T-cell (primary cell): ENCODE data around the gene CECR2. TPM values are rescaled to one million over a fixed set of nuclear protein-coding genes. Genes with fewer than 3 reads are reported as not detected.

ENCODE experiments used
- ATAC-seq, 4 experiments: fragments of 200-7000 bp in 3 of 4; fragments of 150-1000 bp in 1 of 4; cut with Tn5 transposase; replicated peaks in 1 of 4; 1 replicate in 3 of 4; 2 replicates in 1 of 4; pipeline ENCODE4 v1.10.0; 2021; ENCODE audit warnings: moderate library complexity in 3 of 4, mild to moderate bottlenecking in 2 of 4, moderate number of reproducible peaks in 1 of 4
- CTCF ChIA-PET, 2 donors: fragments of 300-600 bp; sonication (Branson Sonifier 250); formaldehyde crosslinking; loops; one replicate each; lab custom pipeline; 2022; ENCODE audit warnings: antibody characterized with exemption in 2 of 2; lab: Charles Lee
- POLR2A ChIA-PET, 2 donors: fragments of 300-600 bp; sonication (Branson Sonifier 250); formaldehyde crosslinking; loops; one replicate each; lab custom pipeline; 2022; ENCODE audit warnings: antibody characterized with exemption in 2 of 2; lab: Charles Lee
- DNase-seq, 35 experiments: peaks; one replicate each; pipeline versions ENCODE4 v3.0.0 to v3.0.0-alpha.2; 2013 to 2023
- H3K27ac ChIP-seq: one replicate; pipeline ENCODE4 v1.5.1; 2013; ENCODE audit warnings: low read length
- H3K27me3 ChIP-seq, 2 experiments: replicated peaks in 1 of 2; 1 replicate in 1 of 2; 2 replicates in 1 of 2; pipeline versions ENCODE4 v1.6.1 to v1.7.0; 2013; ENCODE audit warnings: low read length in 1 of 2, mixed read lengths in 1 of 2; ENCODE audit not compliant: control insufficient read depth in 2 of 2, insufficient read depth in 2 of 2; ENCODE audit errors: extremely low read depth in 1 of 2
- H3K36me3 ChIP-seq, 2 donors: 1 replicate in 1 of 2; 2 replicates in 1 of 2; pipeline versions ENCODE4 v1.6.1 to v1.7.0; 2013; ENCODE audit warnings: low read length in 1 of 2; ENCODE audit not compliant: control insufficient read depth in 2 of 2, insufficient read depth in 1 of 2; ENCODE audit errors: extremely low read depth in 1 of 2
- H3K4me1 ChIP-seq, 2 experiments: 1 replicate in 1 of 2; 2 replicates in 1 of 2; pipeline versions ENCODE4 v1.6.1 to v1.7.0; 2013; ENCODE audit warnings: low read length in 2 of 2, mixed read lengths in 1 of 2; ENCODE audit not compliant: insufficient read depth in 2 of 2, control insufficient read depth in 1 of 2; ENCODE audit errors: extremely low read depth in 1 of 2
- H3K4me3 ChIP-seq, 2 donors: 1 replicate in 1 of 2; 2 replicates in 1 of 2; pipeline versions ENCODE4 v1.5.1 to v1.7.0; 2013; ENCODE audit warnings: mild to moderate bottlenecking in 2 of 2, low read length in 1 of 2, moderate library complexity in 1 of 2; ENCODE audit not compliant: control insufficient read depth in 1 of 2; ENCODE audit errors: extremely low read depth in 1 of 2
- H3K9me3 ChIP-seq: 2 replicates; pipeline ENCODE4 v1.7.0; 2013
- H3K27ac Mint-ChIP-seq, 2 donors: one replicate each; pipeline ENCODE4 v1.8.0; 2020 to 2021; ENCODE audit warnings: mild to moderate bottlenecking in 2 of 2, mixed read lengths in 2 of 2
- H3K27me3 Mint-ChIP-seq, 2 donors: one replicate each; pipeline ENCODE4 v1.8.0; 2021 to 2022; ENCODE audit warnings: mixed read lengths in 2 of 2
- H3K36me3 Mint-ChIP-seq: one replicate; pipeline ENCODE4 v1.8.0; 2021; ENCODE audit warnings: mixed read lengths
- H3K4me1 Mint-ChIP-seq, 3 donors: one replicate each; pipeline ENCODE4 v1.8.0; 2020 to 2022; ENCODE audit warnings: mixed read lengths in 3 of 3, mild to moderate bottlenecking in 1 of 3
- H3K4me3 Mint-ChIP-seq, 3 donors: one replicate each; pipeline ENCODE4 v1.8.0; 2020 to 2022; ENCODE audit warnings: mild to moderate bottlenecking in 3 of 3, mixed read lengths in 3 of 3, moderate library complexity in 3 of 3
- H3K9me3 Mint-ChIP-seq, 3 donors: one replicate each; pipeline ENCODE4 v1.8.0; 2020 to 2022; ENCODE audit warnings: mixed read lengths in 3 of 3
- WGBS: methylation state at CpG from one replicate; pipeline ENCODE4 v1.1.5; 2013; ENCODE audit warnings: missing lambda C conversion rate; ENCODE audit not compliant: insufficient coverage; 5-methylcytosine and 5-hydroxymethylcytosine counted together
- total RNA-seq, 35 experiments: library from RNA in 6 of 35; stranded (reverse) in 6 of 35; fragments of 120-200 nt in 1 of 35; gene quantifications; one replicate each; pipeline versions ENCODE4 v1.2.1 to v1.2.4 and lab custom pipeline; 2013 to 2026

Gene CECR2
- total RNA-seq, 5 donors from 2014 or later (not counting 1 experiment from before 2014, with no cell fraction given): 0.09 to 1.1 (median 0.50) TPM; not detected in 1

GRCh38 chr22:17460895-17461294 lies 91.6 kb downstream of the CECR2 start:
- Mint-ChIP-seq H3K27ac (no peak overlapping the region), H3K9me3 (no peaks in the 10 kb centered on the region), H3K4me1 (no peaks in the 10 kb centered on the region), H3K27me3 (peaks cover 6 to 8% of the 10 kb centered on the region in 2 donors), H3K4me3 (no peak overlapping the region), H3K36me3 (no peaks in the 10 kb centered on the region)
- H3K36me3 ChIP-seq: no peaks in the 10 kb centered on the region
- POLR2A ChIA-PET: no interaction called here
- no peak for DNase-seq
- CTCF ChIA-PET: no interaction called here
- peaks cover 0 to 5% of the 10 kb centered on the region in 2 experiments for H3K27me3 ChIP-seq
- no peak overlapping the region for H3K27ac ChIP-seq
- H3K4me3 ChIP-seq: no peak overlapping the region
- H3K4me1 ChIP-seq: no peaks in the 10 kb centered on the region
- no peaks in the 10 kb centered on the region for H3K9me3 ChIP-seq
- ATAC-seq: no peak
- no CpG with 5 or more reads among the region's 6 CpGs for WGBS

GRCh38 chr22:17470880-17471500 lies 101.7 kb downstream of the CECR2 start:
- Histone ChIP-seq H3K4me3 (no peak overlapping the region), H3K36me3 (no peaks in the 10 kb centered on the region), H3K4me1 (no peaks in the 10 kb centered on the region), H3K27me3 (peaks cover 0 to 10% of the 10 kb centered on the region in 2 experiments), H3K27ac (no peak overlapping the region), H3K9me3 (no peaks in the 10 kb centered on the region)
- Mint-ChIP-seq H3K36me3 (no peaks in the 10 kb centered on the region), H3K4me1 (no peaks in the 10 kb centered on the region), H3K27me3 (peaks cover 40 to 45% of the 10 kb centered on the region in 2 donors), H3K4me3 (no peak overlapping the region), H3K27ac (no peak overlapping the region), H3K9me3 (no peaks in the 10 kb centered on the region)
- DNase-seq: no peak
- CTCF ChIA-PET: no interaction called here
- 86% methylated on average over 2 of the region's 4 CpGs for WGBS
- POLR2A ChIA-PET: no interaction called here
- ATAC-seq: no peak

GRCh38 chr22:17471886-17472535 lies 102.8 kb downstream of the CECR2 start:
- POLR2A ChIA-PET: no interaction called here

GRCh38 chr22:17472932-17473331 lies 103.7 kb downstream of the CECR2 start:
- Mint-ChIP-seq H3K36me3 (no peaks in the 10 kb centered on the region), H3K27me3 (peaks cover 39 to 48% of the 10 kb centered on the region in 2 donors), H3K4me3 (no peak overlapping the region), H3K9me3 (no peaks in the 10 kb centered on the region), H3K27ac (no peak overlapping the region), H3K4me1 (peaks cover 0 to 3% (median 0%) of the 10 kb centered on the region in 3 donors)
- Histone ChIP-seq H3K4me1 (no peaks in the 10 kb centered on the region), H3K27me3 (peaks cover 0 to 12% of the 10 kb centered on the region in 2 experiments), H3K36me3 (no peaks in the 10 kb centered on the region), H3K4me3 (no peak overlapping the region), H3K9me3 (no peaks in the 10 kb centered on the region), H3K27ac (no peak overlapping the region)
- DNase-seq (no peak), ATAC-seq (no peak)
- 83% methylated on average over 1 of the region's 5 CpGs for WGBS
- ChIA-PET POLR2A (no interaction called here), CTCF (interaction anchor here in 1 of 2 donors (0.8 kb wide), 1 partner anchor 264 kb away, joined by 3 read pairs; no protein-coding TSS in a partner anchor)

More at GRCh38 chr22:17471886-17472535, 102.8 kb downstream of the CECR2 start:
- CTCF ChIA-PET: no interaction called here
- Mint-ChIP-seq H3K27me3 (peaks cover 39 to 40% of the 10 kb centered on the region in 2 donors), H3K4me1 (no peaks in the 10 kb centered on the region), H3K4me3 (no peak overlapping the region), H3K36me3 (no peaks in the 10 kb centered on the region), H3K27ac (no peak overlapping the region), H3K9me3 (no peaks in the 10 kb centered on the region)
- H3K4me3 ChIP-seq: no peak overlapping the region
- 100% methylated on average over 3 of the region's 6 CpGs for WGBS
- H3K9me3 ChIP-seq: no peaks in the 10 kb centered on the region
- H3K27me3 ChIP-seq: peaks cover 0 to 9% of the 10 kb centered on the region in 2 experiments
- ATAC-seq (no peak), DNase-seq (no peak)
- no peak overlapping the region for H3K27ac ChIP-seq
- H3K4me1 ChIP-seq: no peaks in the 10 kb centered on the region
- no peaks in the 10 kb centered on the region for H3K36me3 ChIP-seq

- Histone ChIP-seq H3K36me3 (no peaks in the 10 kb centered on the region), H3K9me3 (no peaks in the 10 kb centered on the region), H3K27ac (no peak overlapping the region), H3K27me3 (peaks cover 0 to 10% of the 10 kb centered on the region in 2 experiments), H3K4me1 (no peaks in the 10 kb centered on the region), H3K4me3 (no peak overlapping the region)
- Mint-ChIP-seq H3K27ac (no peak overlapping the region), H3K27me3 (peaks cover 40 to 42% of the 10 kb centered on the region in 2 donors), H3K4me1 (peaks cover 0 to 3% (median 0%) of the 10 kb centered on the region in 3 donors), H3K36me3 (no peaks in the 10 kb centered on the region), H3K4me3 (no peak overlapping the region), H3K9me3 (no peaks in the 10 kb centered on the region)
- CTCF ChIA-PET: no interaction called here
- 85% methylated on average over 6 of the region's 12 CpGs for WGBS
- DNase-seq (no peak), ATAC-seq (no peak)
- POLR2A ChIA-PET: interaction anchor here in 1 of 2 donors (0.6 kb wide), 1 partner anchor 48 kb away, joined by 5 read pairs; no protein-coding TSS in a partner anchor
Observed at GRCh38 chr22:17475318-17476230, 106.3 kb downstream of the CECR2 start.

GRCh38 chr22:17476838-17477237 lies 107.6 kb downstream of the CECR2 start:
- Histone ChIP-seq H3K36me3 (no peaks in the 10 kb centered on the region), H3K27me3 (peaks cover 0 to 12% of the 10 kb centered on the region in 2 experiments), H3K4me1 (no peaks in the 10 kb centered on the region), H3K27ac (no peak overlapping the region), H3K4me3 (no peak overlapping the region), H3K9me3 (no peaks in the 10 kb centered on the region)
- DNase-seq: no peak
- no peak for ATAC-seq
- Mint-ChIP-seq H3K27ac (no peak overlapping the region), H3K27me3 (peaks cover 36 to 39% of the 10 kb centered on the region in 2 donors), H3K4me3 (no peak overlapping the region), H3K9me3 (no peaks in the 10 kb centered on the region), H3K4me1 (peaks cover 0 to 3% (median 0%) of the 10 kb centered on the region in 3 donors), H3K36me3 (no peaks in the 10 kb centered on the region)
- CTCF ChIA-PET: no interaction called here
- POLR2A ChIA-PET: no interaction called here
- no CpG with 5 or more reads among the region's 5 CpGs for WGBS
